HG03135 (cell line): ENCODE results near the gene COPS6.

ENCODE experiments used
- ATAC-seq: cut with Tn5 transposase; IDR thresholded peaks from one replicate; pipeline ENCODE4 v1.9.1; 2021; ENCODE audit warnings: mild to moderate bottlenecking, moderate library complexity; ENCODE audit not compliant: unreplicated experiment

COPS6 gene

DNA sequence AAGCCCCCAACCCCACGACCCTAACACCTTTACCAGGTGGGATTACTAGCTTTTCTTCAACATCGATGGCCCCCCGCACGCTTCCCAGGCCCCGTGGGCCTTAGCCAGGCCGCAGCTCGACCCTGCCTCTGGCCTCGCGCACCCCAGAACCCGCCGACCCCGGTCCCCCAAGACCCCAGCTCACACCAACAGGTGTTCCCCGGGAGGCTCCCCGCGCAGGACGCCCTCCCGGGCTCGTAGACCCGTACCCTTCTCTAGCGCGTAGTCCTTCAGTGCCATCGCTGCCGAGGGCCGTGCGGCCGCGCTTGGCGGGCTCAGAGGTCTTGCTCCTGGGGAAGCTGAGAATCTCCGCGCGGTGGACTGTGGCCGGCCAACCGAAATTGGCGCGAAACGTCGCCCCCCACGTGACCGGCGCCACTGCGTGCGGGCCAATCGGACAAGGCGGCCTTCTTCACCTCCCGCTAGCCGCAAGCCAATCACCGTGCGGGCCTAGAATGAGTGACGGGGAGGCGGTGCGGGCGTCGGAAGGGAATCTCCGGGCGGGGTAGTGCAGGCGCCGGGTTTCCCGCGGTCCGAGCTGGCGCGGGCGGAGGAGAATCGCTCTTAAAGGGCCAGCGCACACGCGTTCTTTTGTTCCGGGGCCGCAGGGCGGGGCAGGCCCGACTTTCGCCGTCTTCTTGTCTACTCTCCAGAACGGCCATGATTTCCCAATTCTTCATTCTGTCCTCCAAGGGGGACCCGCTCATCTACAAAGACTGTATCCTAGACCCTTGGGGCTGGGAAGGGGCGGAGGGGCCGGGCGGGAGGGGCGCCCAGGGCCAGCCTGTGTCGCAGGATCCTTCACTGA lies 12.5 kb downstream of the COPS6 start, which contains the start of the genes AP4M1 and MCM7:
Gene AP4M1 (plus strand): TSS at position 628 of the 847 bp plus-strand sequence. CDS start 72 bp downstream, at position 700.
Gene MCM7 (minus strand): TSS at position 382 of the 847 bp plus-strand sequence. CDS start 103 bp downstream, at position 279.
- peak; percentile 80 for ATAC-seq

DNA sequence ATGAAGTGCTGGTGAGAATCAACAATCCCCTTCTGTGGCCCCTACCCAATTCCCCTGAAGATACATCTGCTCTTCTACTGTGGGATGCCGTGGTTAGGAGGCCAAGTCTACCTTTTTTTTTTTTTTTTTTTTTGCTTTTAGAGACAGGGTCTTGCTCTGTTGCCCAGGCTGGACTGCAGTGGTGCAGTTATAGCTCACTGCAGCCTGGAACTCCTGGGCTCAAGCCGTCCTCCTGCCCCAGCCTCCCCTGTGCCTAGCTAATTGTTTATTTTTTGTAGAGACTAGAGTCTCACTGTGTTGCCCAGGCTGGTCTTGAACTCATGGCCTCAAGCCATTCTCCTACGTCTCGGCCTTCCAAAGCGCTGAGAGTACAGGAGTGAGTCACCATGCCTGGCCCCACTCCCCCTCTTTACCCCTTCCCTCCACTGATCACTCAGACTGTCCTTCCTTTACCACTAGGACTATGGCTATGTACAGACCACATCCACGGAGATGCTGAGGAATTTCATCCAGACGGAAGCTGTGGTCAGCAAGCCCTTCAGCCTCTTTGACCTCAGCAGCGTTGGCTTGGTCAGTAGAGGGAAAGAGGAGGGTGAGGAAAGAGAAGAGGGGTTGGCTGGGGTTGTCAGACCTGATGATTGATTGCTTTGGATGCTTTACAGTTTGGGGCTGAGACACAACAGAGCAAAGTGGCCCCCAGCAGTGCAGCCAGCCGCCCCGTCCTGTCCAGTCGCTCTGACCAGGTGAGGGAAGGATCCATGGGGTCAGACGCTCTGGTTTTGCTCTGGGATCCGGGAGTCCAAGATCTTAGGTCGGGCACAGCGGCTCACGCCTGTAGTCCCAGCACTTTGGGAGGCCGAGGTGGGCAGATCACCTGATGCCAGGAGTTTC lies 14.4 kb downstream of the COPS6 start:
- no peak for ATAC-seq

DNA sequence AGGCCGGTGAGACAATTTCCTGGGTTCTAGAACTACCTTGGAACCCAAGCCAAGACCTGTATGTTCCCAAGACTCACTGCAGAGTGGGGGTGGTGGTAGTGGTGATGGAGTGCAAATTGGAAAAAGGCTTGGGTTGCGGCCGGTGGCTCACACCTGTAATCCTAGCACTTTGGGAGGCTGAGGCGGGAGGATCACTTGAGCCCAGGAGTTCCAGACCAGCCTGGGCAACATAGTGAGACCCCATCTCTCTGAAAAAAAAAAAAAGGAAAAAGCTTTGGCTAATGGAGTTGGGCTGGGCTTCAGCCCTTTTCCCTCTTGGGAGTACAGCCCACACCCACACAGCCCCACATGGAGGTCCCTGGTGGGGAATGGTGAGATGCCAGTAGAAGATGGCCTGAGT lies 16.8 kb downstream of the COPS6 start:
- no peak for ATAC-seq

DNA sequence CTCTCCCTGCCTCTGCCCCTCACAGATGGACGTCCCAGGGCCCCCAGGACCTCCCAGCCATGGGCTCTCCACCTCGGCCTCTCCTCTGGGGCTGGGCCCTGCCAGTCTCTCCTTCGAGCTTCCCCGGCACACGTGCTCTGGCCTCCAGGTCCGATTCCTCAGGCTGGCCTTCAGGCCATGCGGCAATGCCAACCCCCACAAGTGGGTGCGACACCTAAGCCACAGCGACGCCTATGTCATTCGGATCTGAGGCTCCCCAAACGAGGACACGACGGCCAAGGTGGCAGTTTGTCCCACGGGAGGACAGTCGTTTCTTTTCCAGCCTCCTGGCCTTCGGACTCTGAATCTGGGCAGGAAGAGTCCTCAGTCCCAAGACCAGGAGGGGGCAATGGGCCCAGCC lies 17.9 kb downstream of the COPS6 start:
- ATAC-seq = no peak

DNA sequence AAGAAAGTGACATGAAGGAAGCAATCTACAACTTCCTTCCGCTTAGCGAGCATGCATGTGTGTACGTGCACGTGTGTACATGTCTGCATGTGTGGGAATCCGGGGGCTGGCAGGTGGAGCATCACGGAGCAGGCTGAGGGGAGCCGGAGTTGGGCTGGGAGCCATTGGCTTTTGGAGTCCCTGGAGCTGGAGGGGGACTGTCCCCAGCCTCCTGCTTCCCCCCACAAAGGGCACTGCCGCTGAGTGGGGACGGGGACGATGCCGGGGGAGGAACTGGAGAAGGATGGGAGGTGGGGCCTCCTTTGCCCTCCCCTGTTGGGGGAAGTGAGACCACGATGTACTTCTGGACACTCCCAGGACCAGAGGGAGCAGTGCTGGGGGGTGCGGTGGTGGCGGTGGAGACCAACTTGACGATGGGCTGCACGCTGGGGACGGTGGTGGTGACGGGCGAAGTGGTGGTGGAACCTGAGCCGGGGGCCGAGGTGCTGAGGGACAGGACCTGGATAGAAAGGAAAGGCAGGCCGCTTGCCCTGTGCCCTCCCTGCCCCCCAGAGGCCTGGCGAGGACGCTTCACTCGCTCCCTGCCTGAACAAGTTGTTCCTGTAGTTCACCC lies 18.5 kb downstream of the COPS6 start:
- no peak for ATAC-seq

DNA sequence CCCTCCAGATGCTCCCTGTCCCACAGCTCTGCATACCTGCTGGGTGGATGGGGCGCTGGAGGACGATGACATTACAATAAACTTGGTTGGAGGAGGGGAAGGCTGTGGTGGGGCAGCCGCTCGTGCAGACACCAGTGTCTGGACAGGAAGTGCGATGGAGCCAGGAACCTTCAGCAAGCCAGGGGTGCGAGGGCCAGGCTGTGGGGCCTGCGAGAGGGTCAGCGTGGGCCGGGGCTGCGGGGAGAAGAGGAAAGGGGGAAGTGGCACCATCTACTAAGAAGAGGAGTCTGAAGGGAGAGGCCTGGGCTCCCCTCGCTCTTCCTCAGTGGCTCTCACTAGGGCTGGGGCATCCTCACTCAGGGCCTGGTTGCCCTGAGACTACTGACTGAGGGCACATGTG lies 19.1 kb downstream of the COPS6 start:
- no peak for ATAC-seq

DNA sequence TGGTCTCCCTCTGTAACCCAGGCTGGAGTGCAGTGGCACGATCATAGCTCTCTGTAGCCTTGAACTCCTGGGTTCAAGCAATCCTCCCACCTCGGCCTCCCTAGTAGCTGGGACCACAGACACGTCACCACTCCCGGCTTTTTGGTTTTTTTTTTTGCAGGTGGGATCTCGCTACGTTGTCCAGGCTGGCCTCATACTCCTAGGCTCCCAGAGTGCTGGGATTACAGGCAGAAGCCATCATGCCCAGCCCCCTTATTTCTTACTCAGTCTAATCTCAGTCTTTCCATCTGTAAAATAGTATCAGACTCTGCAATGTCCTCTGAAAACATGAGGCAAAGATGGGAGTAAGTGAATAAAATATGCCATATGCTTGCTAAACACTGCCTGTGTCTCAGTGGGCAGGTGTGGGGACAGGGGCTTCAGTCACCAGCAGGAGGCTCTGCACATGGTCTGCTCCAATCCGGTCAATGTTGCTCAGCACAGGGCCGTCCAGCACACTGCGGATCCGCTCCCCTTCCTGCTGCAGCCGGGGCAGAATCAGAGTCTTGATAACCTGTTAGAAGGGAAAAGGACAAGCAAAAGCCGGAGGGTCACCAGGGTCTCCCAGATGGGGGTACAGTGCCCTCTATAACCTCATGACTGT lies 20.9 kb downstream of the COPS6 start:
- no peak for ATAC-seq

DNA sequence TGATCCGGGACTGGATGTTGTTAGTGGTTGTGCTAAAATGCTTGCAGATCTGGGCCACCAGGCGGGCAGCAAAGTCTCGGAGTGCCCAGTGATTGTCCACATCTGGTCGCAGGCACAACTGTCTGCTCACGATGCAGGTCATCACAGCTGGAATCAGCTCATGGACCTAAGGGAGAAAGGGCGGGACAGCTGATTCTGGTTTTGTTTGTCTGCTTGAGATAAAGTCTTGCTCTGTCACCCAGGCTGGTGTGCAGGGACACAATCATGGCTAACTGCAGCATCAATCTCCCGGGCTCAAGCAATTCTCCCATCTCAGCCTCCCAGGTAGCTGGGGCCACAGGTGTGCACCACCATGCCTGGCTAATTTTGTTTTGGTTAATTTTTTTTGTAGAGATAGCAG lies 22.4 kb downstream of the COPS6 start:
- ATAC-seq = no peak

DNA sequence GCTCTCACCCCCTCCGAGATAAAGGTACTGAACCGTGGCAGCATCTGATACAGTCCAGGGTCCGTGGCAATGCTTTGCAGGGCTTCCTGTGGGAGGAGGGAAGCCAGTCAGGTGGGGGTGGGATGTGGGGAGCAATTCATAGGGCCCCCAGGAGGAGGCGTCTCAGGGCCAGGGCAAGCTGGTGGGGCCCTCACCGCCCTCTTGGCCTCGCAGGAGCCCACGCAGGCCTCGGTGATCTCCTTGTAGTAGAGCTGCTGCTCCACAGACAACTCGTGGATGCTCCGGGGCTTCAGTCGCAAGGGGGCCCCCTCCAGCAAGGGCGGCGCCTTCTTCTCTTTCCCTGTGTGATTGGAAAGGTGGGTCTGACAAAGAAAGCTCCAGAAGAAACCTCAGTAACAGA lies 23.1 kb downstream of the COPS6 start:
- ATAC-seq = no peak

DNA sequence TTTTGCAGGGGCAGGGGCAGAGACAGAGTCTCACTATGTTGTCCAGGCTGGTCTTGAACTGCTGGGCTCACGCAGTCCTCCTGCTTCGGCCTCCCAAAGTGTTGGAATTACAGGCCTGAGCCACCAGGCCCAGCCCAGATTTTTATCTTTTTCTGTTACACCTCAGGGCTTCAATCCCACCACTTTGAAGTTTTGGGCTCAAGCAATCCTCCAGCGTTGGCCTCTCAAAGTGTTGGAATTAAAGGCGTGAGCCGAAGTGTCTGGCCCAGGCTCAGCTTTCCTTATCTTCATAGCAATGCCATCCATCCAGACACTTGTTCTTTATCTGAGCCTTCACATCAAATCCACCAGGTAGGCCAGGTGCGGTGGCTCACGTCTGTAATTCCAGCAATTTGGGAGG lies 26.3 kb downstream of the COPS6 start:
- no peak for ATAC-seq

DNA sequence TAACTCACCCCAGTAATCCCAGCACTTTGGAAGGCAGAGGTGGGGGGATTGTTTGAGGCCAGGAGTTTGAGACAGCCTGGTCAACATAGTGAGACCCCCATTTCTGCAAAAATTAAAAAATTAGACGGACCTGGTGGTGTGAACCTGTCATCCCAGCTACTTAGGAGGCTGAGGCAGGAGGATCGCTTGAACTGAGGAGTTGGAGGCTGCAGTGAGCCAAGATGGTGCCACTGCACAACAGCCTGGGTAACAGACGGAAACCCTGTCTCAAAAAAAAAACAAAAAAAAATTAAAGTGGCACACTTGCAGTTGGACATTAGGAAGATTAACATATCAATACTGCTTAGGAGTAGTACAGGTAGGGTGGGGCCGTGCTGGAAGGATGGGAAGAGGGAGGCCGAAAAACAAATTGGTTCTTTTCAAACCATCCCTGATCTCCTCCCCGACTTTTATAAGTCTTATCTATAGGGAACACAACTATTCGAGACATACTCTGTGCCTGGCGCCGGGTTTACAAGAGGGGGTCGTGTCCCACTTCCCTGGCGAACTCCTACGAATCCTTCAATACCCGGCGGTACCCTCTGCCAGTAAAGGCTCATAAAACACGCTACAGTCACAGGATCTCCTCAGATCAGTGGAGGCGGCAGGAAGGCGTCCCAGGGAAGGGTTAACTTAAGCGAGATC lies 29.8 kb downstream of the COPS6 start:
- ATAC-seq = no peak

DNA sequence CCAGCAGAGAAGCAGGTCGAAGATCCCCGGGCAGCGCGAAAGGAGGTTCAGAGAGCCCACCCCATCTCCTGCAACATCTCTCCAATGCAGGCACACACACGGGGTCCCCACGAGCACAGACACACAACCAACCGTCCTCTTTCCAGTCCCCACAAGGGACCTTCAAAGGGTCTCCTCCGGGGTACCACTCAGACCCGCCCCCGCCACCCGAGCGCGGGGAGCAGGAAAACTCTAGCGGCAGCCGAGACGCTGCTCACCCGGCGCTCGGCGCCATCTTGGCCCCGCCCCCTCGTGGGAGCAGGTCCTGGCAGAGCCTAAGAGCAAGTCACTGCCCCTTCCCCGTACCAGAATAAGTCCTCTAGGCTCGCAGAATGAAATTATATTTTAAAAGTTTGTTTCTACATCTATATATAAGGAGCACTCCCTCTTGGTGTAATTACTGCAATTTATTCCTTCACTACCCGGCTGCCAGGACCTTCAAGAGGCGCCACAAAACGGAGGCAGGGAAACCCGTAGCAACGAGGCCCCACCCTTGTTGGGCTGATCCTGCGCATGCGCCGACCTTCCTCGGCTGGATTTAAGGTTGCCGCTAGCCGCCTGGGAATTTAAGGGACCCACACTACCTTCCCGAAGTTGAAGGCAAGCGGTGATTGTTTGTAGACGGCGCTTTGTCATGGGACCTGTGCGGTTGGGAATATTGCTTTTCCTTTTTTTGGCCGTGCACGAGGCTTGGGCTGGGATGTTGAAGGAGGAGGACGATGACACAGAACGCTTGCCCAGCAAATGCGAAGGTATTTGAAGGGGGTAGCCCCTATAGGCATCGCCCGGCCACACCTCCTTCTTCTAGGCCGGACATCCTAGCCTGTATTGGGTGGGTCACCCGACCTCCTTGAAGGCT lies 30.6 kb downstream of the COPS6 start, which contains the start of the genes CNPY4 and TAF6:
Gene CNPY4 (plus strand): TSS at position 563 of the 898 bp plus-strand sequence. CDS start 111 bp downstream, at position 674.
Gene TAF6 (minus strand): TSS at position 287 of the 898 bp plus-strand sequence. CDS start 5,149 bp downstream, outside the sequence.
- peak; percentile 64 for ATAC-seq

DNA sequence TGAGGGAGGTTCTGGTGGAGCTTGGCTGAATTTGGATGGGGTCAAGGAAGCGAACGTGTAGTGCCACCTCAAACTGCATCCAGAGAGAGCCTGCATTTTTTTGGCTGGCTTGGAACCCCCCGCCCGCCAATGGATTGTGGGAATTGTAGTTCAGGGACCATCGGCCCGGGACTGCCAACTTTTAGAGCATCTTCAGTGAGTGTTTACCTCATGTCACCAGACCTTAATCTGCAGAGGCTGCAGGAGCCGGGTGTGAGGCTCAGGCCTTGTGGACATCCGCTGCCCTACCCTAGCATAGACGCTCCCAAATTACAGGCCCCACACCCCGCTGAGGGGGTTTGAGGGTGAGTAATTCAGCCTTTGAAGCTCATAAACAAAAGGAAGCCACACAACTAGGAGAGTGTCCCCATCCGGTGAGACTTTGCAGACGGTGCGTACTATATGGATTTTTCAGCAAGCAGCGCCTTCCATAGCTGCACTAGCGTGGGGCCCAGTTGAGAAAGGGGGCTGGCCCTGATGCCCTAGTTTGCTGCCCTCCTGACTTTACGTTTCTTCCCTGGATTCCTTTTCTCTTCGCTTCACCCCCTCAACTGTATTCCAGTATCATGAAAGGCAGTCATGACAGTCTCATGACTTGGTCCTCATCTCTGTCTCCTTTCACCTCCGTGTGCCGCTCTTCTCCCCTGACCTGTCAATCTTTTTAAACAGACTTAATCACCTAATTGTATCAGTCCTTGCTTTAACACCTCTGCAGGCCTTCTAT lies 31.4 kb downstream of the COPS6 start:
- peak; percentile 26 for ATAC-seq

DNA sequence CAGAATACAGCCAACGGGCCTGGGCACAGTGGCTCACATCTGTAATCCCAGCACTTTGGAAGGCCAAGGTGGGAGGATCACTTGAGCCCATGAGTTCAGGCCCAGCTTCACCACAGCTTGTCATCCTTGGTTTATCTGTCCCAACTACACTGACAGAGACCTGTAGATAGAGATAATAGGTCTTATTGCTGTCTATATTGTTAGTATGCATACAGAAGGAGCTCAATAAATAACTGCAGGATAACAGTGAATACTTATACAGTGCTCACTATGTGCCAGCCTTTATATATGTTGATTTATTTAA lies 31.9 kb downstream of the COPS6 start:
- no peak for ATAC-seq

DNA sequence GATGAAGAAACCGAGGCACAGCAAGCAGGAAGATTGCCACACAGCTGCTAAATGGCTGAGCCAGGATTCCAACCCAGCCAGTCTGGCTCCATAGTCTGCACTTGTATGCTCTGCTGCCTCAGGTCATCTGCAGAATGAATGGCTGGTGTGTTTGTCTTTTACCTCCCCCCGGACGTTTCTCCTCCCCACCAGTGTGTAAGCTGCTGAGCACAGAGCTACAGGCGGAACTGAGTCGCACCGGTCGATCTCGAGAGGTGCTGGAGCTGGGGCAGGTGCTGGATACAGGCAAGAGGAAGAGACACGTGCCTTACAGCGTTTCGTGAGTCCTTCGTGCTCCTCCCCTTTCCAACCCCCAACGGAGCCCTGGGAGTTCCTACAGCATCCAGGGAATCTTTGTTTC lies 33.3 kb downstream of the COPS6 start:
- no peak for ATAC-seq

DNA sequence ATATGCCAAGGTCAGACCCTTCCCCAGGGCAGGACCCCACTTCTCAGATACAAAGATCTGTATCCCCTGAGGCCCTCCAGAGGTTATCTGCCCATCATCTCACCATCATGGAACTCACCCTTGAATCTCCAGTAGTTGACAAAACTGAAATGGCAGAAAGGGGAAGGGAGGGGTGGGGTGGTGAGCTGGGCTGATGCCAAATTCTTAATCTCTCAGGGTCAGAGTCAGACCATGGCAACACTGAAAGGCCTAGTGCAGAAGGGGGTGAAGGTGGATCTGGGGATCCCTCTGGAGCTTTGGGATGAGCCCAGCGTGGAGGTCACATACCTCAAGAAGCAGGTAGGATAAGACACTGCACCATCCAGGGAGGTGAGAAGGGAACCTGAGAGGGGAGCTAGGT lies 33.8 kb downstream of the COPS6 start:
- no peak for ATAC-seq

DNA sequence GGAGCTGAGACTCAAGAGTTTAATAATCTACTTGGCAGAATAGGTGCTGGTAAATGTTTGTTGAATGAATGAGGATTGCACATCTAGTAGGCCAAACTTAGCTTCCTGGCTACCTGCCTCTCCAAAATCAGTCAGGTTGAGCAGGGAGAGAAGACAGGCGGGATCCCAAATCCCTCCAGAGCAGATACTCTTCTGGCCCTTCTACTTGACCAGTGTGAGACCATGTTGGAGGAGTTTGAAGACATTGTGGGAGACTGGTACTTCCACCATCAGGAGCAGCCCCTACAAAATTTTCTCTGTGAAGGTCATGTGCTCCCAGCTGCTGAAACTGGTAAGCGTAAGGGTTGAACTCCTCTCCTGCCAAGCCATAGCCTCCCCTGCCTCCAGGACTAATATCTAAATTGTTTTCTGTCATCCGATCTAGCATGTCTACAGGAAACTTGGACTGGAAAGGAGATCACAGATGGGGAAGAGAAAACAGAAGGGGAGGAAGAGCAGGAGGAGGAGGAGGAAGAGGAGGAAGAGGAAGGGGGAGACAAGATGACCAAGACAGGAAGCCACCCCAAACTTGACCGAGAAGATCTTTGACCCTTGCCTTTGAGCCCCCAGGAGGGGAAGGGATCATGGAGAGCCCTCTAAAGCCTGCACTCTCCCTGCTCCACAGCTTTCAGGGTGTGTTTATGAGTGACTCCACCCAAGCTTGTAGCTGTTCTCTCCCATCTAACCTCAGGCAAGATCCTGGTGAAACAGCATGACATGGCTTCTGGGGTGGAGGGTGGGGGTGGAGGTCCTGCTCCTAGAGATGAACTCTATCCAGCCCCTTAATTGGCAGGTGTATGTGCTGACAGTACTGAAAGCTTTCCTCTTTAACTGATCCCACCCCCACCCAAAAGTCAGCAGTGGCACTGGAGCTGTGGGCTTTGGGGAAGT lies 35.8 kb downstream of the COPS6 start:
- ATAC-seq = no peak
